HepG2 (cell line): ENCODE data around the gene SV2B.

ENCODE experiments used
- CTCF ChIP-seq: sonication (generic); formaldehyde crosslinking; IDR thresholded peaks from 2 replicates; pipeline ENCODE4 v1.5.0; 2020; ENCODE audit warnings: mild to moderate bottlenecking, missing genetic modification reagents, moderate library complexity
- ELF1 ChIP-seq: sonication (generic); formaldehyde crosslinking; IDR thresholded peaks from 2 replicates; pipeline ENCODE4 v1.4.0; 2020; ENCODE audit warnings: missing genetic modification reagents
- FOSL2 ChIP-seq: sonication (generic); formaldehyde crosslinking; IDR thresholded peaks from 2 replicates; pipeline ENCODE4 v1.4.0; 2020; ENCODE audit warnings: missing genetic modification reagents
- PHF21A ChIP-seq: sonication (generic); formaldehyde crosslinking; IDR thresholded peaks from 2 replicates; pipeline ENCODE4 v1.5.0; 2020; ENCODE audit warnings: mild to moderate bottlenecking, missing genetic modification reagents
- REST ChIP-seq, 2 experiments: IDR thresholded peaks; 2 replicates each; pipeline ENCODE4 v1.6.1; 2011 to 2012; ENCODE audit warnings: low read length in 2 of 2, borderline replicate concordance in 1 of 2, low read depth in 1 of 2, mild to moderate bottlenecking in 1 of 2, moderate library complexity in 1 of 2
- SMAD3 ChIP-seq: sonication (generic); formaldehyde crosslinking; IDR thresholded peaks from 2 replicates; pipeline ENCODE4 v1.4.0; 2020; ENCODE audit warnings: missing genetic modification reagents
- ZBTB7A ChIP-seq: sonication (generic); formaldehyde crosslinking; IDR thresholded peaks from 2 replicates; pipeline ENCODE4 v1.8.0; 2022; ENCODE audit warnings: mild to moderate bottlenecking, missing genetic modification reagents
- ZNF12 ChIP-seq: sonication (generic); formaldehyde crosslinking; IDR thresholded peaks from 2 replicates; pipeline ENCODE4 v1.5.0; 2020; ENCODE audit warnings: missing genetic modification reagents

- TF ChIP-seq PHF21A (CRISPR knock-in tag) (no peak), ELF1 (no peak), ZNF12 (CRISPR knock-in tag) (no peak), REST (IDR thresholded peaks at IDR 0.05; ENCODE audit: borderline replicate concordance in 1 of 2, low read depth in 1 of 2, low read length in 2 of 2) (no peak), CTCF (CRISPR knock-in tag) (no peak), FOSL2 (CRISPR knock-in tag) (no peak), SMAD3 (CRISPR knock-in tag) (no peak), ZBTB7A (CRISPR knock-in tag) (no peak)
Measured at GRCh38 chr15:91209318-91209717, 109.3 kb downstream of the SV2B start.
